GM03348 (cell line): ENCODE measurements around the gene WNT8A.
"Not testable (repeated sequence)": the region's sequence is repeated elsewhere in the genome, so short reads cannot be mapped to it uniquely, and the experiment has no call there.

Source experiments
- DNase-seq: peaks from one replicate; pipeline ENCODE4 v3.0.0; 2012; ENCODE audit warnings: low spot score

Gene WNT8A, protein sequence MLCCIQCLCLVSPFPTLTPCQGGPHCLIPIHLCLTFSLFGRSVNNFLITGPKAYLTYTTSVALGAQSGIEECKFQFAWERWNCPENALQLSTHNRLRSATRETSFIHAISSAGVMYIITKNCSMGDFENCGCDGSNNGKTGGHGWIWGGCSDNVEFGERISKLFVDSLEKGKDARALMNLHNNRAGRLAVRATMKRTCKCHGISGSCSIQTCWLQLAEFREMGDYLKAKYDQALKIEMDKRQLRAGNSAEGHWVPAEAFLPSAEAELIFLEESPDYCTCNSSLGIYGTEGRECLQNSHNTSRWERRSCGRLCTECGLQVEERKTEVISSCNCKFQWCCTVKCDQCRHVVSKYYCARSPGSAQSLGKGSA

GRCh38 chr5:138083702-138084101 is at the start of gene WNT8A:
Gene WNT8A, plus strand, starts transcription at chr5:138084033. Its CDS starts 95 bp downstream, at chr5:138084128.
- no peak for DNase-seq

DNA sequence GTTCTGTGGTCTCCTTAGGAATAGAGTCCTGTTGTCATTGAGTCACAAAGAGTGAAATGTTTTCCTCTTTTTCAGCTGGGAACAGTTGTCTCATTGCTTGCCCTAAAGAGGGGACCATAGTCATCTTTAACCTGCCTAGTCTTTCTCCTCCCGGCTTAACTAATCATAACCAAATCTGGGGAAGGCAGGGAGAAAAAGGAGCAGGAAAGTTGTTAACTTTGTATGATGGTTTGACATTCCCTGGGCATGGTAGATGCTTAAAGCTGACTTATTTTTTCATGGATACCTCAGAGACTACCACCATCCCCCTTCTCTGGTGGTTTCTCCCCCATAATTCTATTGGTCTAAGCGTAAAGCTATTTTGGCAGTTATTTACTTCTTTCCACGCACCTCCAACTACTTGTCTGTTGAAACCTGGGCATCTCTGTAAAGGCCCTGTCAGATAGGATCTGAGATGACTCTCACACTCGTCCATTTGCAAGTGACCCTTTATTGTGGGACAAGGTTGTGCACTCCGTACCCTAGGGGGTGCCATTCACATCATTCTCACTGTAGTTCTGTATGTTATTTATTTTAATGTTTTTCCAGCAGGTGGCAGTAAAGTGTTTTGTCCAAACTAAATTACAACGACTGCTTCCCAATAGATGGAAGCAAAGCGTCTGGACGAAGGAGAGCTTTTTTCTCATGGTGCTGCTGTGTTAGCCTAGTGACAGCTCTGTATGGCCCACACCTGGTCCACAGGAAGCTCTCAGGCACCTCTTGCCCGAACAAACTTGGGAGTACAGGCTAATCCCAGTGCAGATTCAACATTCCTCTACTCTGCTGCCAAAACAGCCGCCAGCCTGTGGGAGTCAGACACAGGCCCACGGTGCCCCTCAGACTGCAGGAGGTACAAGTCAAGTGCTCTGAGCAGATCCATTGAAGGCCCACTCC is 48.0 kb upstream of the WNT8A start:
- DNase-seq, result peak; percentile 83

- DNase-seq, result no peak
Observed at GRCh38 chr5:138037271-138037670, 46.6 kb upstream of the WNT8A start.

- DNase-seq, result no peak
Observed at GRCh38 chr5:138037907-138038633, 45.8 kb upstream of the WNT8A start.

DNA sequence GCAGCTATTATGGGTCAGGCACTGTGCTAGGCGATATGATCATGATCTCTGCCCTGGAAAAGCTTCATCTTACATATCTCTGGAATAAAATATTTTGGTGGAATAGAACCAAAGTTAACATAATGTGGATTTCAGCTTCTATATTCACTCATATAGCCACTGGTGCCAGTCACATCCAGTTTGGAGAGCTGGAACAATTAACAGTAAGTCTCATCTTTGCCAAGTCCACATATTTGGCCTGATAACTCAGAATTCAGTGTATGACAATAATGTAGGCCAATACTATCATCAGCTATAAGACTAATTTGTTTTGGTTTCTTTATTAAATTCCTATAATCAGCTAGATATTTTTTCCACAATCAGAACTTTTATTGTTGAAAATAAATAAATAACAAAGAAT is 45.0 kb upstream of the WNT8A start:
- DNase-seq, result no peak

DNA sequence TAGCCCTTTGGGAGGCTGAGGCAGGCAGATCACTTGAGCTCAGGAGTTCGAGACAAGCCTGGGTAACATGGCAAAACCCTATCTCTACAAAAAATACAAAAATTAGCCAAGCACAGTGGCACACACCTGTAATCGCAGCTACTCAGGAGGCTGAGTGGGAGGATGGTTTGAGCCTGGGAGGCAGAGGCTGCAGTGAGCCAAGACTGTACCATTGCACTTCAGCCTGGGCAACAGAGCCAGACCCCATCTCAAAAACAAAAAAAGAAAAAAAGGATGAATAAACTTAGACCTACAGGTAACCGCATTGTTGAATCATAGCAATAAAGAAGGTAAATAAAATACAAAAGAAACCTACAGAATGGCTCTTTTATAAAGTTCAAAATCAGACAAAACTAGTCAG is 38.5 kb upstream of the WNT8A start:
- DNase-seq, result not testable (repeated sequence)

DNA sequence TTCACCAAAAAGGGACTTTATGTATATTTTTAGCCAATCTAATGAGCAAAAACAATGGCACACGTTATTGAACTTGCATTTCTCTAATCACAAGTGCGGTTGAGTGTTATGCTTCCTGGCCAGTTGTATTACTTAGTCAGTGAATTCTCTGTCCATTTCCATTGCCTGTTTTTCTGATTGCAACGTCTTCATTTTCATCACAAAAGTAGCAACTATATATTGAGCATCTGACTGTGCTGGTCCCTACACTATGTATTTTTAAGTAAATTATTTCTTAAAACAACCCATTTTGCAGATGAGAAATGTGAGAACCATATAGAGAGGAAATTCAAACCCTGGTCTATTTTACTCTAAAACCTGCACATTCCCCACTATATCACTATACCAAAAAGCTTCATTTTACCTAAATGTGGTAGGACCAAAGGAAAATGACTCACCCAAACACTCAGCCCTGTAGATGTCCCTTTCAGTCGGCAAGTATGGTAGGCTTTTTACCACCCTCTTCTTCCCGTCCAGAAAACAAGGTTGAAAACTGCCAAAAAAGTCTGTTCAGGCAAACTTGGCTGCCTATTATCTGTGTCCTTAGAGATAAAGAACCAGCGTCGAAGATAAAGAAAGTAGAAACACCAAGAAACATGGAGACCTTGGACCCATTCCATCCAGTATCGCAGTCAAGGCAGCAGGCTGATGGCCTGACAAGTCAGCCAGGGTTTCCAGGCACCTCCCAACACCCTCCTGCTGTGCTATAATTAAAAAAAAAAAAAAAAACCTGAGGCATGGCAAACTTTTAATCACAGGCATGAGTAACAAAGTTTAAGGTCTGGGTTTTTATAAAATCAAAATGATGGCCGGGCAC is 32.2 kb upstream of the WNT8A start:
- DNase-seq, result no peak

DNA sequence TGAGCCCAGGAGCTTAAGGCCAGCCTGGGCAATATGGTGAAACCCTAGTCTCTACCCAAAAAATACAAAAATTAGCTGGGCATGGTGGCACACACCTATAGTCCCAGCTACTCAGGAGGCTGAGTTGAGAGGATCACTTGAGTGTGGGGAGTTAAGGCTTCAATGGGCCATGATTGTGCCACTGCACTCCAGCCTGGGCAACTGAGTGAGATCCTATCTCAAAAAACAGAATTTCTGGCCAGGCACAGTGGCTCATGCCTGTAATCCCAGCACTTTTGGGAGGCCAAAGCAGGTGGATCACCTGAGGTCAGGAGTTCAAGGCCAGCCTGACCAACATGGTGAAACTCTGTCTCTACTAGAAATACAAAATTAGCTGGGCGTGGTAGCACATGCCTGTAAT is 31.1 kb upstream of the WNT8A start:
- not testable (repeated sequence) for DNase-seq

GRCh38 chr5:138053554-138053953 is 30.3 kb upstream of the WNT8A start:
- no peak for DNase-seq

DNA sequence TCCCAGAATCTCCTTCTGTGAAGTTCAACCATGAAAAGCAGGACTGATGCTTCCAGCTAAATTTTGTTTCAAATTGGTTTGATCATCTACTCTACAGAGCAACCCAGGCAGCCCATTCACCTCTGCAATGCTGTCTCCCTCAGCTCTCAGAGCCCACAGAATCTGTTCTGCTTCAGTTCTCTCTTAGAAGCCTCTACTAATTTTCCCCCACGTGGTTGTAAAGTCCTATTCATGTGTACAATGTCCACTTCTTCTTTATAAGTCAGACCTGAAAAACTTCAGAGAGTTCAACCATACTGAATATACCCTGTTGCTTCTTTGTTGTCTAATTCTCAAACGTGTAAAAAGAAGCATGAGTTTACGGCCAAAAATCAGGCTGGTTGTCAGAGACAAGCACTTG is 29.6 kb upstream of the WNT8A start:
- DNase-seq, result no peak

- no peak for DNase-seq
Observed at GRCh38 chr5:138054847-138055558, 28.8 kb upstream of the WNT8A start.

- DNase-seq, result peak; percentile 18
Observed at GRCh38 chr5:138064526-138064925, 19.3 kb upstream of the WNT8A start.

DNA sequence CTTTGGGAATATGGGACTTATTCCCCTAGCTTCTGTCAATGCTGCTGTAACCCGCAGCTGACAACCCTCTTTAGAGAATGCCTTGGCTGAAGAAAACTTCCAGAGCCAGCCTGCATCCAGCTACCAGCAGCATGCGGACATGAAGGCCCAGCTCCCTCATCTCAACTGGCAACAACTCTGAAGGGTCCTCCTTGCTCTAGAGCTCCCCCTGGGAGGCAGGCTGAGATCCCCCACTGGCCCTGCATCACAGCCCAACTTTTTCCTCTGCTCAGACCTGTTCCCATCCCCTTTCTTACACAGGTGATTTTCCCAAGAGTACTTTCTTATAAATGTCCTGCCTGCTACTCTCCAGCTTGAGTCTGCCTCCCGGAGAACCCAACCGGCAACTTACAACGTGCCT is 18.7 kb upstream of the WNT8A start:
- DNase-seq, result no peak

DNA sequence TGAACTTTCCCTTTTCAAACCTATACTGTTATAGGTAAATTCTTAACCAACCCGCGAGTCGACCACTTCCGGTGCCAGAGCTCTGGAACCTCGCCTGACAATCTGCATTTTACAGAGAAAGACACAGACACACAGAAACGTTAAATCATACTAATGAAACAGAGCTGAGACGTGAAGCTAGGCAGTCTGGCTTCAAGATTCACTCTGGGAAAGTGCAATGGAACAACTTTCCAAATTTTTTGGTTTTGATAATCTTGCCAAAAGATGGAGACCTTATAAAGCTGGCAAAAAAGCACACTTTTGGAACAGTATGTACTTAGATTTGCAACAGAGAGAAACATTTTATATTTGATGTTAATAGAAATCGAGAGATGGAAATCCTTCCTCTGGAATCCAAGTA is 15.9 kb upstream of the WNT8A start:
- no peak for DNase-seq

DNA sequence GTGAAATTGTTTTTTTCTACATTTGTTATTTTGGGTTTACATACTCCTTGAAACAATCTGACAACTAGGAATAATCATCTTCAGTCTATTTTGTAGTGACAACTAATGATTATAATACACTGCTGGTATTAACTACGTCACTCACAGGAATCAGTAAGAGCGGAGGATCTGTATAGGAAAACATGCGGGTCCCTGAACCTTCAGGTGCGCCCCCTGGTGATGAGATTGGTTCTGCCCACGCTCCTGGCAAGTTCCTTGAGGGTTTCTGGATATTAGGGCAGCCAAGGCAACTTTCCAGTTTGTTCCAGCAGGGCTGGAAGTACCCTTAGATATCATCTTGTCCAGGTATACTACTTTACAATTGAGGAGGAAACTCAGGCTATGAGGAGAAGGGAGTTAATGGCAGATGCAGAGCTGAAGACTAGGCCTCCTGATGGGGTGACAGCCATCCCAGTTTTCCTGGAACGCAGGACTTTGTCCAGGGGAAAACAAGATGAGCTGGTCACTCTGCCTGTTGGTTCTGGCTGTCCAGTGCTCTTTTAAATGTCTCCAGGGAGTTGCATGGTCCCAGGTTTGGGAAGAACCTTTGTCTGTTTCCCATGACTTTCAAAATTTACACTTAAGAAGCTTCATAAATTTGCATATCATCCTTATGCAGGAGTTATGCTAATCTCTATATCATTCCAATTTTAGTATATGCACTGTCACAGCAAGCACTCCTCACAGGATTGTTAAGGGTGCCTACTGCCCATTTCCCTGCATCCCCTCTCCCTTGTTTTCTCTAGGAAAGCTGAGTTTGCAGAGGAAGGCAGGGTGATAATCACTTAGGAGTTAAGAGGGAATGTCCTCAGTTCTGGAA is 14.9 kb upstream of the WNT8A start:
- DNase-seq, result peak; percentile 85

DNA sequence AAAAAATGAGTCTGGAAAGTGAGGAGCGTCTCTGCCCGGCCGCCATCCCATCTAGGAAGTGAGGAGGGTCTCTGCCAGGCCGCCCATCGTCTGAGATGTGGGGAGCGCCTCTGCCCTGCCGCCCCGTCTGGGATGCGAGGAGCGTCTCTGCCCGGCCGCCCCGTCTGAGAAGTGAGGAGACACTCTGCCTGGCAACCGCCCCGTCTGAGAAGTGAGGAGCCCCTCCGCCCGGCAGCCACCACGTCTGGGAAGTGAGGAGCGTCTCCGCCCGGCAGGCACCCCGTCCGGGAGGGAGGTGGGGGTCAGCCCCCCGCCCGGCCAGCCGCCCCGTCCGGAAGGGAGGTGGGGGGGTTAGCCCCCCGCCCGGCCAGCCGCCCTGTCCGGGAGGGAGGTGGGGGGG is 13.8 kb upstream of the WNT8A start:
- DNase-seq, result not testable (repeated sequence)

DNA sequence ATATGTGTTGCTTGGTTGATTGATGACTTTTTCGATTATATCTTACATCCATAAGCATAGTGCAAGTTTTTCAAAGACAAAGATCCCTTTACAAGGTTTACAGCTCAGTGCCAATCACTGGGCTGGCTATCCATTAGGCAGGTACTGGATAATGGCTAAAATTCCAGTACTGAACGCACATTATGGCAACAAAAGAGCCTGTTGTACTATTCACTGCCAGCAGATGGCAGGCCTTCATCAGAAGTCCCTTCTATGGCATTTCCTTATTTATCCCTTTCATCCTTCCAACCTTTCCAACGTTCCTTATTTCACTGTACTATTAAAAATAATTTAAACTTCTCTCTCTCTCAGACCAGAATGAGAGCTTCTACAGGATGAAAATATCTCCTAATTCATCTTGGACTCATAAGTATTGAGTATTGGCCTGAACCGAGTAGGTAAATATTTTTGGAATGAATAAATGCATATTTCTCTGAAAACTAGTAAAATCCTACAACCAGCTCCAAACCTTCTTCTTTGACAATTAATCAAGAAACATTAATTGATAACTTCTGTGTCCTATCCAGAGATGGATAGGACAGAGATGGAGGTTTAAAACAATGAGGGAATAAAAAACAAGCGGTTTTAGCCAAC is 6.7 kb upstream of the WNT8A start:
- peak; percentile 83 for DNase-seq

DNA sequence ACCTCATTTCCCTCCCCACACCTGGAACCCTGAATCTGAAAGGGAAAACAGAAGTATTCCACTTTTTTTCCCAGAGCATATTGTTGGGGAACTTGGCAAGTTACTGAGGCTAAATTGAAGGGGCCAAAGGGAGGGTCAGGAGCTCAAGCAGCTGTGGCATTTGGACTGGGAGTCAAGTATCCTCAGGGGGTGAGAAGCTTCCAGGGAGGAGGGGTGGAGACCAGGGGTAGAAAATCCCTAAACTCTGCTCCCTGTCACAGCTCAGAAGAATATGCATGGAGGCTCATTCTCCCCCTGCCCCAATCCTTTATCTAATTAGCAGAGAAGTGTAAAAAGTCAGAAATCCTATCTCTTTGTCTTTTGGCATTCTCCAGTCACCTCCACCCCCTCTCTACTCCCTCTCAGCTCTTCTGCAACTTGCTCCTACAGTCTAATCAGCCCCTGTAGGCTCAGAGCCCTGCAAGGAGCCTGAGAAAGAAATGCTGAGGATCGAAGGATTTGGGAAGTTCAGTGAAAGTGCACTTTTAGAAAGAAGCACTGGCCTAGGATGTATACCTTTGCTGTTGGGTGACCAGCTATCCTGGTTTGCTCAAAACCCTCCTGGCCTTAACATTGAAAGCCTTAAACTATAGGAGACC is 5.7 kb upstream of the WNT8A start:
- no peak for DNase-seq

- DNase-seq, result no peak
Observed at GRCh38 chr5:138082033-138082432, 1.8 kb upstream of the WNT8A start.
